ENCODE data around the gene NFIA. TPM values are rescaled to one million over a fixed set of nuclear protein-coding genes. Genes with fewer than 3 reads are reported as not detected.
A peak's percentile ranks its signal among the peaks of the same experiment; 100 is the strongest.

The NFIA gene
- total and polyA plus RNA-seq, 8 donors: 9.6 to 108 (median 37.2) TPM

- intact Hi-C loops (cut with DNase I; ENCODE audit: low total_unique reads): loop anchor here (5.0 kb wide), 1 partner anchor 401 kb away; no protein-coding TSS in a partner anchor
- 16 to 22% (median 17%) methylated on average over 10 of the region's 10 CpGs for WGBS, 5 donors
- H3K27me3 ChIP-seq: no peaks in the 10 kb centered on the region
- H3K36me3 ChIP-seq: peaks cover 0 to 17% (median 13%) of the 10 kb centered on the region in 4 donors
- no peak for TF ChIP-seq EP300 (IDR thresholded peaks at IDR 0.05)
- TF ChIP-seq, protein P1, sequence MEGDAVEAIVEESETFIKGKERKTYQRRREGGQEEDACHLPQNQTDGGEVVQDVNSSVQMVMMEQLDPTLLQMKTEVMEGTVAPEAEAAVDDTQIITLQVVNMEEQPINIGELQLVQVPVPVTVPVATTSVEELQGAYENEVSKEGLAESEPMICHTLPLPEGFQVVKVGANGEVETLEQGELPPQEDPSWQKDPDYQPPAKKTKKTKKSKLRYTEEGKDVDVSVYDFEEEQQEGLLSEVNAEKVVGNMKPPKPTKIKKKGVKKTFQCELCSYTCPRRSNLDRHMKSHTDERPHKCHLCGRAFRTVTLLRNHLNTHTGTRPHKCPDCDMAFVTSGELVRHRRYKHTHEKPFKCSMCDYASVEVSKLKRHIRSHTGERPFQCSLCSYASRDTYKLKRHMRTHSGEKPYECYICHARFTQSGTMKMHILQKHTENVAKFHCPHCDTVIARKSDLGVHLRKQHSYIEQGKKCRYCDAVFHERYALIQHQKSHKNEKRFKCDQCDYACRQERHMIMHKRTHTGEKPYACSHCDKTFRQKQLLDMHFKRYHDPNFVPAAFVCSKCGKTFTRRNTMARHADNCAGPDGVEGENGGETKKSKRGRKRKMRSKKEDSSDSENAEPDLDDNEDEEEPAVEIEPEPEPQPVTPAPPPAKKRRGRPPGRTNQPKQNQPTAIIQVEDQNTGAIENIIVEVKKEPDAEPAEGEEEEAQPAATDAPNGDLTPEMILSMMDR (IDR thresholded peaks at IDR 0.05): peak in 5 of 7 experiments; percentile 56 to 72 (median 61)
- no peak for TF ChIP-seq POLR2A (IDR thresholded peaks at IDR 0.05)
- peak in 1 of 3 donors; percentile 6 for TF ChIP-seq POLR2AphosphoS5 (IDR thresholded peaks at IDR 0.05)
- peak overlapping the region in 4 of 5 donors; percentile 68 to 78 (median 71) for H3K27ac ChIP-seq
- H3K9me3 ChIP-seq: no peaks in the 10 kb centered on the region
- no peak overlapping the region for H3K4me3 ChIP-seq
- peaks cover 29 to 59% (median 44%) of the 10 kb centered on the region in 4 donors for H3K4me1 ChIP-seq
- peak; percentile 85 to 95 for DNase-seq
These were observed 371.0 kb downstream of the NFIA start for GRCh38 chr1:61453111-61453961.

DNA sequence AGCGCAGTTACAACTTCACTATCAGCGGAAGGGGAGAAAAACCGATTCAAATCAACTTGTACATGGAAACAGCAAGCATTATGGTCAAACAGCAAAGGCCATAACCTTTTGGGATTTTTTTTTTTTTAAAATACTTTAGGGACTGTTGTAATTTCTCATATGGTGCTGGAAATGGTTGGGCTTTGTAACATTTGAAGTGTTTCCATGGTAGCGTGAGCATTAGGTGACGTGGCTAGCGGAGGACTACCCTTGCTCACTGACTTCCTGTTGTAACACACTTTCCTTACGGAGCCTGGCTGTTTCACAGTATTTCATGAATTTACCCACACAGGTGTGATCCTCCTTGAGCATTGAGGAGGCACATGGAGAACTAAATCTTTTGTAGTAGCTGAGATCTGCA, 373.0 kb downstream of the NFIA start:
- intact Hi-C loops (cut with DNase I; ENCODE audit: low total_unique reads): no loop called here
- peaks cover 16 to 39% (median 30%) of the 10 kb centered on the region in 4 donors for H3K4me1 ChIP-seq
- TF ChIP-seq EP300 (IDR thresholded peaks at IDR 0.05) (no peak), POLR2A (IDR thresholded peaks at IDR 0.05) (no peak), POLR2AphosphoS5 (IDR thresholded peaks at IDR 0.05) (no peak)
- TF ChIP-seq, protein P1 (IDR thresholded peaks at IDR 0.05): no peak
- H3K9me3 ChIP-seq: no peaks in the 10 kb centered on the region
- no peak overlapping the region for H3K27ac ChIP-seq
- no peaks in the 10 kb centered on the region for H3K27me3 ChIP-seq
- no peak overlapping the region for H3K4me3 ChIP-seq
- DNase-seq: no peak
- H3K36me3 ChIP-seq: peaks cover 0 to 21% (median 15%) of the 10 kb centered on the region in 4 donors
- WGBS, 5 donors: 84 to 91% (median 88%) methylated on average over 7 of the region's 7 CpGs

DNA sequence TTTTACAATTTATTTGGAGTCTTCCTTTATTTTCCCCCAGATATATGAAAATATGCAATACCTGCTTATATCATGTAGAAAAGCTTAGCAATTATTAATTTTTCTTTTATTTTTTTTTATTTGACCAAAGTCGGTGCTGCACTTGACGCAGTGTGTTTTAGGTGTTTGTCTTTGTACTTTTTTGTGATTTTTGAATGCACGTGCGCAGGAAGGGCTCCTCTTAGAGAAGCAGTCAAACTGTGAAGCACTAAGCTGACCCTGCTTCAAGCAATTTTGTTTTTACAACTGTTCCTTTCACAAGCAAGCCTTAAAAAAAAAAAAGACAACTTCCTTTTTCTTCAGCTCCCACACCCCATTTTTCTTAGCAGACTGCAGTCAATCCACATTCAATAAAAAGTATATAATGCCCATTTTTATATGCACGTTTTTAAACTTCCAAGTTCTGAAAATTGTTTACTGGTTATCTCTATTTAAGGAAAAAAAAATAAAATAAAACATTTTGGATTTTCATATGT, 375.2 kb downstream of the NFIA start:
- intact Hi-C loops (cut with DNase I; ENCODE audit: low total_unique reads): no loop called here
- Histone ChIP-seq H3K27me3 (no peaks in the 10 kb centered on the region), H3K36me3 (peaks cover 0 to 31% (median 22%) of the 10 kb centered on the region in 4 donors), H3K4me1 (peaks cover 5 to 17% (median 12%) of the 10 kb centered on the region in 4 donors), H3K4me3 (no peak overlapping the region), H3K9me3 (no peaks in the 10 kb centered on the region), H3K27ac (no peak overlapping the region)
- WGBS, 5 donors: 75 to 84% (median 80%) methylated on average over 5 of the region's 5 CpGs
- DNase-seq: no peak
- TF ChIP-seq POLR2AphosphoS5 (IDR thresholded peaks at IDR 0.05): no peak
- TF ChIP-seq, protein P1 (IDR thresholded peaks at IDR 0.05): no peak
- no peak for TF ChIP-seq POLR2A (IDR thresholded peaks at IDR 0.05)
- TF ChIP-seq EP300 (IDR thresholded peaks at IDR 0.05): no peak

DNA sequence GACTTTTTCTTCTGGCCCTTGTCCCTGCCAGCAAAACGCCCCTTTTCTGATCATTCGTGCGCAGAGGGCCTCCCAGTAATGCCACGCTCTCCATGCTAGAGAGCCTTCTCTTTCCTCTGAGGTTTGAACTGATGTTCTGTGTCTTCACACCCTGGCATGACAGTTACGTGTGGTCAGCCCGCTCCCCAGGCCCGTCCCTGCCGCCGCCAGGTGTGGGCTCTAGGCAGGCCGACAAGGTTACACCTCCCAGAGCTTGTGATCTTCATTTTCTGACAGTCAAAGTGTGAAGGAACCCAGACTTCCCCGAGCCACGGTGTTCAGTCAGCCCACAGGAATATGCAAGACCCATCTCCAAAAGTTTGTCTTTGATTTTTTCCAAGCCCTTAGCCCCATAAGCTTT, 377.0 kb downstream of the NFIA start:
- Histone ChIP-seq H3K27me3 (no peaks in the 10 kb centered on the region), H3K9me3 (no peaks in the 10 kb centered on the region), H3K27ac (no peak overlapping the region), H3K4me3 (no peak overlapping the region), H3K36me3 (peaks cover 0 to 33% (median 22%) of the 10 kb centered on the region in 4 donors), H3K4me1 (peaks cover 0 to under 1% (median 0%) of the 10 kb centered on the region in 4 donors)
- intact Hi-C loops (cut with DNase I; ENCODE audit: low total_unique reads): no loop called here
- TF ChIP-seq POLR2AphosphoS5 (IDR thresholded peaks at IDR 0.05) (no peak), POLR2A (IDR thresholded peaks at IDR 0.05) (no peak), EP300 (IDR thresholded peaks at IDR 0.05) (no peak)
- TF ChIP-seq, protein P1 (IDR thresholded peaks at IDR 0.05): no peak
- WGBS, 5 donors: 90 to 96% (median 93%) methylated on average over 12 of the region's 12 CpGs
- DNase-seq: no peak
